H1 (cell line): Measurements from ENCODE around the gene CSF1. TPM values are rescaled to one million over a fixed set of nuclear protein-coding genes. Genes with fewer than 3 reads are reported as not detected.

Source experiments
- HDAC2 ChIP-seq, 2 experiments: fragments of 300-600 bp in 1 of 2; sonication (generic) in 1 of 2; IDR thresholded peaks; 2 replicates each; pipeline ENCODE4 v1.6.1; 2011 to 2012; ENCODE audit warnings: low read depth in 2 of 2, low read length in 2 of 2, mild to moderate bottlenecking in 2 of 2, moderate library complexity in 2 of 2, borderline replicate concordance in 1 of 2, inconsistent platforms in 1 of 2
- TAF1 ChIP-seq: IDR thresholded peaks from 2 replicates; pipeline ENCODE4 v1.6.1; 2011; ENCODE audit warnings: mild to moderate bottlenecking, low read depth, low read length
- polyA plus RNA-seq, 7 experiments: library from polyadenylated mRNA; depleted of rRNA in 3 of 7; stranded (reverse) in 5 of 7; unstranded in 2 of 7; fragments of >200 nt in 5 of 7; fragments of 200-250 nt in 2 of 7; gene quantifications; 1 replicate in 5 of 7; 2 replicates in 1 of 7; 4 replicates in 1 of 7; pipeline versions ENCODE4 v1.2.1 to v1.2.3, GENCODE V29; 2011 to 2013; ENCODE audit warnings: missing spikeins in 2 of 7, mixed read lengths in 2 of 7
- total RNA-seq: library from RNA; stranded (reverse); fragmentation: NEBNext Ultra II Directional; extraction: Animal tissue kit (Norgen Biotek cat#: 25700); gene quantifications from 2 replicates; pipeline ENCODE4 v1.2.1, GENCODE V29; 2021

CSF1 gene
- total and polyA plus RNA-seq, 2 of the 8 experiments (the other 6 are each of a cell fraction or from before 2014, with no cell fraction given) = 3.3 to 5.4 TPM

DNA sequence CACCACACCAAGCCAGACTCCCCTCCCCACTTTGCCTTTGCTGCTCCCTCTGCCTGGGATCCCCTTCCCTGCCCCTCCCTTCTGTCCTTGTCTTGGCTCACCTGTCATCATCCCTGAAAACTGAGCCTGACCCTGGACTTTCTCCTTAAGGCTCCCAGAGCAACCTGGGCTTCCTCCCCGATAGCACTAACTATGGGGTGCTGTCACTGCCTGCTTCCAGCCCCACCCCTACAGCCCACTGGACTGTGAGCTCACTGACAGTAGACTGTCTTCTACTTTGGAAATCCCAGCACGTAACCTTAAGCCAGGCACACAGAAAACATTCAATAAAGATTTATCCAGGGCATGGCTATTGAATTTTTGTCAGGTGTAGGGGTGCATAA is 9.5 kb upstream of the CSF1 start (continued):
- no peak for TF ChIP-seq HDAC2 (IDR thresholded peaks at IDR 0.05; ENCODE audit: borderline replicate concordance in 1 of 2, low read depth in 2 of 2, low read length in 2 of 2)
- no peak for TF ChIP-seq TAF1
